GM19324 (cell line): ENCODE data around the gene APOL2.
"Not testable (repeated sequence)": the region's sequence is repeated elsewhere in the genome, so short reads cannot be mapped to it uniquely, and the experiment has no call there.

Experiments
- ATAC-seq: cut with Tn5 transposase; IDR thresholded peaks from one replicate; pipeline ENCODE4 v1.9.1; 2021; ENCODE audit warnings: mild to moderate bottlenecking, moderate library complexity; ENCODE audit not compliant: unreplicated experiment, low FRiP score

The APOL2 gene

GRCh38 chr22:36202906-36203305, 36.4 kb downstream of the APOL2 start:
- ATAC-seq: not testable (repeated sequence)

GRCh38 chr22:36201630-36202319, 37.6 kb downstream of the APOL2 start, which contains the start of gene APOL4:
Gene APOL4, minus strand, starts transcription at chr22:36201809. Its CDS starts 75 bp downstream, at chr22:36201734.
- no peak for ATAC-seq

- not testable (repeated sequence) for ATAC-seq
Observed at GRCh38 chr22:36201025-36201424, 38.3 kb downstream of the APOL2 start.

- no peak for ATAC-seq
Observed at GRCh38 chr22:36199001-36199551, 40.3 kb downstream of the APOL2 start.

GRCh38 chr22:36198536-36198935, 40.8 kb downstream of the APOL2 start:
- no peak for ATAC-seq

- no peak for ATAC-seq
Observed at GRCh38 chr22:36197514-36198146, 41.7 kb downstream of the APOL2 start.

- no peak for ATAC-seq
Observed at GRCh38 chr22:36197065-36197440, 42.3 kb downstream of the APOL2 start.

GRCh38 chr22:36196254-36197064, 42.9 kb downstream of the APOL2 start:
- no peak for ATAC-seq

GRCh38 chr22:36194971-36195370, 44.4 kb downstream of the APOL2 start:
- ATAC-seq: no peak

GRCh38 chr22:36194385-36194784, 44.9 kb downstream of the APOL2 start:
- no peak for ATAC-seq

GRCh38 chr22:36193577-36193976, 45.8 kb downstream of the APOL2 start:
- ATAC-seq: no peak

- no peak for ATAC-seq
Observed at GRCh38 chr22:36193171-36193570, 46.2 kb downstream of the APOL2 start.

- ATAC-seq: no peak
Observed at GRCh38 chr22:36192542-36192941, 46.8 kb downstream of the APOL2 start.

- no peak for ATAC-seq
Observed at GRCh38 chr22:36191106-36191836, 48.1 kb downstream of the APOL2 start.

GRCh38 chr22:36187862-36188261, 51.5 kb downstream of the APOL2 start:
- ATAC-seq: not testable (repeated sequence)

- no peak for ATAC-seq
Observed at GRCh38 chr22:36185828-36186624, 53.3 kb downstream of the APOL2 start.

- no peak for ATAC-seq
Observed at GRCh38 chr22:36184433-36185025, 54.8 kb downstream of the APOL2 start.

GRCh38 chr22:36183446-36183845, 55.9 kb downstream of the APOL2 start:
- ATAC-seq: no peak

GRCh38 chr22:36182857-36183256, 56.5 kb downstream of the APOL2 start:
- ATAC-seq: no peak
